Measurements from ENCODE around the gene PLAC9.

Gene PLAC9

GRCh38 chr10:80161321-80162083 is 29.0 kb downstream of the PLAC9 start:
- peak; percentile 36 for DNase-seq

GRCh38 chr10:80163741-80164341 is 31.3 kb downstream of the PLAC9 start:
- peak; percentile 41 for DNase-seq

DNA sequence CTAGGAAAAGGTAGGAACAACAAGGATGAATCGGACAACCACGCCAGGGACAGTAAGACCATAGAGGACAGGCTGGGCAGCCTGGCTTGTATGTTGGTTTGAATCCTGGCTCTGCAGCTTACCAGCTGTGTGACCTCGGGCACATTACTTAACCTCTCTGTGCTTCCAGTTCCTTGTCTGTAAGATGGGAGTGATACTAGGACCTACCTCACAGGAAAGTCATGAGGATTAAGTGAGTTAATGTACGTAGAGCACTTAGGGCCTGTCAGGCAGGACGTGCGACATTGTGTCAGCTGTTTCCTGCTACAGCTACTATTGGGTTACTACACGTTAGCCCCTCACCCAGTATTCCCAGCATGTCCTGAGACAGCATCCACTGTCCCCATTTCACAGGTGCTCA is 32.1 kb downstream of the PLAC9 start:
- no peak for DNase-seq

GRCh38 chr10:80165173-80165572 is 32.6 kb downstream of the PLAC9 start:
- DNase-seq = no peak

GRCh38 chr10:80166581-80167470 is 34.3 kb downstream of the PLAC9 start:
- no peak for DNase-seq

GRCh38 chr10:80167471-80168161 is 35.1 kb downstream of the PLAC9 start:
- DNase-seq = no peak

DNA sequence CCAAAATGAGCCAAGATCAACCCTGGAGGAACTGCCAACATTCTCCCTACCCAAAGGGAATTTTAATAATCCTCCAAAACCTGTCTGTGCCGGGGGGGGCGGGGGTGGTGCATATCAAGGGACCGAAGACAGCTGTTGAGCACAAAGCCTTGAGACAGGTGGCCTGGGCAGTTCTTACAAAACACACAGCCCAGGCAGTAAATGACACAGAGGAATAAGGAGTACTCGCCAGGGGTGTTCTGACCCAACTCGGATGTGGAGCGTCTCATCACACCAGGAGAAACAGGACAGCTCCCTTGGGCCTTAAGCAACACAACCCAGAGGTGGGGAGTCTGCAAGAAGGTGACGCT is 35.6 kb downstream of the PLAC9 start:
- DNase-seq = no peak

- no peak for DNase-seq
Measured at GRCh38 chr10:80168679-80169380, 36.3 kb downstream of the PLAC9 start.

GRCh38 chr10:80170026-80170425 is 37.5 kb downstream of the PLAC9 start:
- DNase-seq = no peak

- no peak for DNase-seq
Measured at GRCh38 chr10:80170641-80171040, 38.1 kb downstream of the PLAC9 start.

DNA sequence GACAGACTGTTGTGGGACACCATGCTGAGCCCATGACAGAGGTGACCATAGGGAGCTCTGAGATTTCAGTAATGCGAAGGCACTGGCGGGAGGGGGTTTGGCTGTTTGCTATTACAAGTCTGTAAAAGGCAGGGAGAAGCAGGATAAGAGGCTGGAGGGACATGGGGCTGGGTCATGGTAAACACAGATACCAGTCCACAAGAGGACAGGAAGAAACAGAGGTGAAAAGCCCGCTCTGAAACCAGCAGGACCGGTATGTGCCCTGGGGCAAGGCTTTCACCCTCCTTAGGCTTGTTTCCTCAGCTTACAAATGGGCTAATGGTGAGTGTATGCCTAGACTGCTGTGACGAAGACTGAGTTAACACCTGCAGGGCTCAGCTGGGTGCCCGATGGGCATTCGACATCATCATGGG is 38.7 kb downstream of the PLAC9 start:
- no peak for DNase-seq

DNA sequence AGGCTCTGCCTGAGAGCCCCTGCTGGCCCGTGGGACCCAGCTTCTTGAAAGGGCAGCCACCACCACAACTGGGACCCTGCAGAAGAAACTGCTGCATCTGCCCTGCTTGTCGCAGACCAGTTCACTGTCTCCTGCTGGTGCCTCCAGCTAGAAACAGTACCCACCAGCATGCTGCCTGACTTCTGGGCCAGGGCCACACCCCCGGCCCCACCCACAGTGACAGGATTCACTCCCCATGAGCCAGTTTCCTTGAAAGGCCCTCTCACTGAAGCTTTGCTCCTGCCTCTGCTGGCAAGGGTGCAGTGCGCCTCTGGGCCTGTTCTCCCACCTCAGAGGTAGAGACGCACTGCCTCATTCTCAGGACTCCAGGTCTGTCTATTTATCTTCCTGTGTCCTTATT is 40.4 kb downstream of the PLAC9 start:
- DNase-seq = no peak

GRCh38 chr10:80173466-80173865 is 40.9 kb downstream of the PLAC9 start:
- DNase-seq = no peak

- no peak for DNase-seq
Measured at GRCh38 chr10:80174641-80175395, 42.3 kb downstream of the PLAC9 start.

DNA sequence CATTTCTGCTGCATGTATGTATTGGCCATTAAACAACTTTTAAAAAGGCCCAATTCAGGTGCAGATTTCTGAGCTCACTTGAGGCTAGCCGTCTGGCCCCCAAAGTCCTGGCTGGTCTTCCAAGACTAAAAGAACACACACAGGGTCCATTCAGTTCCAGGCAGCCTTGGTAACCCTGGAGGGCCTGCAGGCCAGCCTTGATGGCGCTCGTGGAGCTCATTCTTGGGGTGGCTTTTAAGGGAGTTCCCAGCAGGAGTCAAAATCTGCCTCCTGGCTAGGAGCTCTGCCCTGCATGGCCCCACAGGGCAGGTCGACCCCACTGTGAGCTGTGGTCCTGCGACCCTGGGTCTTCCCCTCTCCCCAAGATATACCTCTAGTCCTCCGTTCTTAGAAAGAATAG is 44.0 kb downstream of the PLAC9 start:
- no peak for DNase-seq

- DNase-seq = peak; percentile 27
Measured at GRCh38 chr10:80177781-80178636, 45.5 kb downstream of the PLAC9 start.

DNA sequence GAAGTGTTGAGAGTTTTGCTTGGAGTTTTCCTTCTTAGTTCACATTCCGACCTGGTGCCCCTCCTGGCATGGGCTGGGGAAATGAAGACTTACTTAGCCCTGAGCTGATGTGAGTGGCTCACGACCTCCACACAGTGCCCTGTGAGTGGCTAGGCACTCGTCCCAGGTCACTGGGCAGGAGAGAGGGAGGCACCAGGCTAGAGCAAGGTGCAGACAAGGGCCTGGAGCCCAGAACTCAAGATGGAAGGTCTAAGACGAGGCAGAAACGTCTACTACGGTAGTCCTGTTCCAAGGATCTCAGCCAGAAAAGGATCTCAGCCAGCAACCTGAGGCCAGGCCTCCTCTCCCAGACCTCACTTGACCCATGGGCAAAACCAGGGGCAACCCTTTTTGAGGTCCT is 50.5 kb downstream of the PLAC9 start:
- no peak for DNase-seq

DNA sequence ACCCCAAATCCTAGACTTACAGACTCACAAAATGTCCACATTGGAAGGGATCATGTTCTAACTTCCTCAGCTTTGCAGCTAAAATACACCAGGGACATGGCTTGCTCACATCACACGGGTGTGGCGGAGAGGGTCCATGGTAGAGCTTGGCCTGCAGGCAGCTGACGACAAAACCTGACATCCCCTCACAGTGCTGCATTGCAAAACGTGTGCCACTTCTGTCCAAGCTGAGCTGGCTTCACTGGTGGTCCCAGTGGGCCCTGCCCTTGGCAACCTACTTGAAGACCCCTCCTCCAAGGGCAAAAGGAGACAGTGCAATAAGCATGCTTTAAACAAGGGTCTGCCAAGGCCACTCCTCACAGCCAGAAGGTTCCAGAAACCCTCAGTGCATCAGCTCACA is 50.9 kb downstream of the PLAC9 start:
- no peak for DNase-seq

GRCh38 chr10:80184291-80184690 is 51.8 kb downstream of the PLAC9 start:
- no peak for DNase-seq

- peak; percentile 42 for DNase-seq
Measured at GRCh38 chr10:80185578-80186299, 53.2 kb downstream of the PLAC9 start.

Measured in fibroblast of upper back skin (primary cell).